Ishikawa (cell line): ENCODE measurements around the gene CLRN3.

Experiments
- CEBPB ChIP-seq: IDR thresholded peaks from 2 replicates; pipeline ENCODE4 v1.6.1; 2012
- CREB1 ChIP-seq: IDR thresholded peaks from 2 replicates; pipeline ENCODE4 v1.6.1; 2012; ENCODE audit warnings: low read depth
- EGR1 ChIP-seq: IDR thresholded peaks from 2 replicates; pipeline ENCODE4 v1.6.1; 2012
- EP300 ChIP-seq: IDR thresholded peaks from 2 replicates; pipeline ENCODE4 v1.6.1; 2012; ENCODE audit warnings: borderline replicate concordance
- FOXM1 ChIP-seq: IDR thresholded peaks from 2 replicates; pipeline ENCODE4 v1.6.1; 2012; ENCODE audit warnings: low read depth, borderline replicate concordance
- MAX ChIP-seq: IDR thresholded peaks from 2 replicates; pipeline ENCODE4 v1.6.1; 2012
- NFIC ChIP-seq: IDR thresholded peaks from 2 replicates; pipeline ENCODE4 v1.6.1; 2012
- RAD21 ChIP-seq: IDR thresholded peaks from 2 replicates; pipeline ENCODE4 v1.6.1; 2012; ENCODE audit warnings: low read depth
- REST ChIP-seq: IDR thresholded peaks from 2 replicates; pipeline ENCODE4 v1.6.1; 2012; ENCODE audit warnings: low read depth, mild to moderate bottlenecking
- TAF1 ChIP-seq: IDR thresholded peaks from 2 replicates; pipeline ENCODE4 v1.6.1; 2012; ENCODE audit warnings: low read depth, mild to moderate bottlenecking
- TCF12 ChIP-seq: IDR thresholded peaks from 2 replicates; pipeline ENCODE4 v1.6.1; 2012; ENCODE audit warnings: low read depth
- TEAD4 ChIP-seq: IDR thresholded peaks from 2 replicates; pipeline ENCODE4 v1.6.1; 2012
- YY1 ChIP-seq: IDR thresholded peaks from 2 replicates; pipeline ENCODE4 v1.6.1; 2012; ENCODE audit warnings: low read depth
- ZBTB7A ChIP-seq: IDR thresholded peaks from 2 replicates; pipeline ENCODE4 v1.6.1; 2012; ENCODE audit warnings: low read depth
- TF ChIP-seq, protein P1 (sequence below): IDR thresholded peaks from 2 replicates; pipeline ENCODE4 v1.6.1; 2012

CLRN3 gene

DNA sequence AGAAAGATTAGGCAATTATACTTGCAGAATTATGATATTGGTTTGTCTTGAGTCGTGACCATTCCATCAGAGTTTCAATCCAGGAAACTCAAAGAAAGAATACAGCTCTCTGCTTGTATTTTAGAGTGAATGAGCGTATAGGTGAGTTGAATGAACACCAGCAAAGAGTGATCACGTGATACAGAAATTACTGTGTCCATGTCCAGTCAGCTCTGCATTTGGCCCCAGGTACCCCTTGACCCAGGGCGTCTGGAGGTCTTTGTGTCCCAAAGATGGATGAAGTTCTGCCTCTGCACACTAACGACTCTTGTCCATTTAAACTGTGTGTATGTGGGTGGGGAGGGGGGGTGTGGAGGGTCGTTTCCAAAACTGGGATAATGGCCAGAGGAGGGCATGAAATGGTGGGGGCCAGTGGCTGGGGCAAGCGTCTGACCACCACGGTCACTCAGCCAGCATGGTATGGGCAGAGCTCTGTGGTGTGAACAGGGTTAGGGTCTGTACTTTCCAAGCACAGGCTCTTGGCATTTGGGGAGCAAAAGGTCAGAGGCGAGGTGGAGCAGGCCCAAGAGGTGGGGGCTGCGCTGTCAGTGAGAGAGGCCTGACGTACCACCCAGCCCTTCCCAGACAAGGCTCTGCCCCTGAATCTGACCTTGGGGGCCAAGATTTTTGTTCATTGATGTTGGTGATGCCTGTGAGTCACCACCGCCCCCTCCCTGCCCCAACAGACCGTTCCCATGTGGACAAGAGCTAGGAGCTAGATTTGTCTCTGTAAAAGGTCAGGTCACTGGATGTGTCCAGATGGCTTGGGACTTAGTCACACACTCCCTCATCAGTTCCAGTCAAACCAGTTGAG lies 15.6 kb upstream of the CLRN3 start:
- TF ChIP-seq RAD21, result no peak
- TF ChIP-seq TCF12, result 0 out of 2 replicates have a peak, but pooled peaks have one; percentile 25

- TF ChIP-seq TCF12, result no peak
- TF ChIP-seq, protein P1, sequence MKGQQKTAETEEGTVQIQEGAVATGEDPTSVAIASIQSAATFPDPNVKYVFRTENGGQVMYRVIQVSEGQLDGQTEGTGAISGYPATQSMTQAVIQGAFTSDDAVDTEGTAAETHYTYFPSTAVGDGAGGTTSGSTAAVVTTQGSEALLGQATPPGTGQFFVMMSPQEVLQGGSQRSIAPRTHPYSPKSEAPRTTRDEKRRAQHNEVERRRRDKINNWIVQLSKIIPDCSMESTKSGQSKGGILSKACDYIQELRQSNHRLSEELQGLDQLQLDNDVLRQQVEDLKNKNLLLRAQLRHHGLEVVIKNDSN, result no peak
- TF ChIP-seq FOXM1, result no peak
- TF ChIP-seq ZBTB7A, result 0 out of 2 replicates have a peak, but pooled peaks have one; percentile 1
- no peak for TF ChIP-seq EP300
Observed at GRCh38 chr10:127907411-127908105, 14.8 kb upstream of the CLRN3 start.

GRCh38 chr10:127906548-127907377 lies 14.0 kb upstream of the CLRN3 start, which contains the start of gene PTPRE:
Gene PTPRE, plus strand, starts transcription at chr10:127907103. Its CDS starts 133,779 bp downstream, at chr10:128040882.
- TF ChIP-seq EGR1 (peak; percentile 71), RAD21 (peak; percentile 80; the same call in 1 of the 2 replicates), REST (no peak), TAF1 (no peak), MAX (peak; percentile 12; the same call in 1 of the 2 replicates)

DNA sequence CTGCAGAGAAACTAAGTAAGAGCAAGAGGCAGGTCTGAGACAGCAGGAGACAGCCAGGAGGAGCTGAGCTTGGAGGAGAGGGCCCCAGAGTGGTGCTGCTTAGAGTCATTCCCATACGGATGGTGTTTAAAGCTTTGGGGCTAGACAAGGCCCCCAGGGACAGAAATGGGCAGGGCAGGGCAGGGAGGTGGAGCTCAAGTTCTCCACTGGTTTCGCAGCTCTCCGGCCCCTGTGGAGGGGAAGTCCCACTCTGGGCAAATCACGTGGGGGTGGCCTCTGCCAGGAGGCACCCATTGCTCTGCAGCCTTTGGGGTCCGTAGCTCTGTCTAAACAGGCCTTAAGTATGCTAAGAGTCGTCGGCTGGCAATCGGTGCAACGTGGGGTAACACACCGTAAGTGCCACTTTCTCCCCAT lies 13.1 kb upstream of the CLRN3 start:
- TF ChIP-seq ZBTB7A (no peak), CREB1 (no peak), TAF1 (no peak), RAD21 (no peak), REST (no peak), MAX (no peak), TEAD4 (no peak), TCF12 (no peak)
- TF ChIP-seq, protein P1, result no peak

- TF ChIP-seq YY1 (no peak), NFIC (no peak), RAD21 (no peak), CREB1 (no peak), FOXM1 (no peak), TAF1 (no peak), CEBPB (no peak), EP300 (no peak)
Observed at GRCh38 chr10:127905001-127905847, 12.5 kb upstream of the CLRN3 start.
